GM19468 (cell line): ENCODE measurements around the gene XYLT1.

Experiments
- ATAC-seq: cut with Tn5 transposase; IDR thresholded peaks from one replicate; pipeline ENCODE4 v1.9.1; 2021; ENCODE audit warnings: mild to moderate bottlenecking, moderate library complexity, moderate number of reproducible peaks; ENCODE audit not compliant: unreplicated experiment; ENCODE audit errors: extremely low read depth

The XYLT1 gene

GRCh38 chr16:17056666-17057065 lies 414.1 kb downstream of the XYLT1 start:
- no peak for ATAC-seq

- no peak for ATAC-seq
These were observed 417.1 kb downstream of the XYLT1 start for GRCh38 chr16:17053536-17054160.
